B cell (primary cell): ENCODE results near the gene MAPK1. TPM values are rescaled to one million over a fixed set of nuclear protein-coding genes. Genes with fewer than 3 reads are reported as not detected.
"Not testable (repeated sequence)": the region's sequence is repeated elsewhere in the genome, so short reads cannot be mapped to it uniquely, and the experiment has no call there.

Experiments
- ATAC-seq: fragments of 200-7000 bp; cut with Tn5 transposase; one replicate; pipeline ENCODE4 v1.10.0; 2021; ENCODE audit warnings: low read depth, mild to moderate bottlenecking, moderate number of reproducible peaks, moderate library complexity
- CTCF ChIA-PET: fragments of 350-600 bp; sonication (Branson Sonifier 250); formaldehyde crosslinking; loops from one replicate; lab custom pipeline; 2021; ENCODE audit warnings: antibody characterized with exemption, inconsistent platforms; lab: Charles Lee
- POLR2A ChIA-PET: fragments of 350-600 bp; sonication (Branson Sonifier 250); formaldehyde crosslinking; loops from one replicate; lab custom pipeline; 2021; ENCODE audit warnings: antibody characterized with exemption; lab: Charles Lee
- DNase-seq: peaks from one replicate; pipeline ENCODE4 v3.0.0; 2013
- H2AFZ ChIP-seq: 2 replicates; pipeline ENCODE4 v1.6.1; 2012; ENCODE audit warnings: mild to moderate bottlenecking, low read depth, low read length; ENCODE audit not compliant: insufficient read depth, poor library complexity, severe bottlenecking
- H3K27ac ChIP-seq, 2 donors: 1 replicate in 1 of 2; 2 replicates in 1 of 2; pipeline ENCODE4 v1.5.1; 2012 to 2013; ENCODE audit warnings: low read length in 2 of 2, mild to moderate bottlenecking in 2 of 2, moderate library complexity in 1 of 2
- H3K27me3 ChIP-seq, 4 experiments: fragments of 200-600 bp in 1 of 4; sonication (generic) in 1 of 4; replicated peaks in 1 of 4; 1 replicate in 2 of 4; 2 replicates in 2 of 4; pipeline versions ENCODE4 v1.6.1 to v1.7.0; 2013 to 2016; ENCODE audit warnings: low read length in 3 of 4, mild to moderate bottlenecking in 2 of 4, mixed read lengths in 1 of 4, moderate library complexity in 1 of 4; ENCODE audit not compliant: insufficient read depth in 4 of 4, control insufficient read depth in 3 of 4; ENCODE audit errors: control extremely low read depth in 1 of 4
- H3K36me3 ChIP-seq, 2 experiments: replicated peaks in 1 of 2; 1 replicate in 1 of 2; 2 replicates in 1 of 2; pipeline versions ENCODE4 v1.6.1 to v1.7.1; 2013; ENCODE audit warnings: low read length in 1 of 2; ENCODE audit not compliant: insufficient read depth in 2 of 2, control insufficient read depth in 1 of 2; ENCODE audit errors: control extremely low read depth in 1 of 2, extremely low read depth in 1 of 2
- H3K4me1 ChIP-seq, 2 donors: fragments of 200-600 bp in 1 of 2; sonication (generic) in 1 of 2; 1 replicate in 1 of 2; 2 replicates in 1 of 2; pipeline versions ENCODE4 v1.5.1 to v1.6.1; 2013 to 2017; ENCODE audit warnings: low read length in 2 of 2; ENCODE audit not compliant: control insufficient read depth in 2 of 2, insufficient read depth in 2 of 2
- H3K4me2 ChIP-seq: replicated peaks from 2 replicates; pipeline ENCODE3; 2012; ENCODE audit warnings: mild to moderate bottlenecking, low read depth, low read length; ENCODE audit not compliant: poor library complexity, severe bottlenecking
- H3K4me3 ChIP-seq, 5 experiments: fragments of 200-600 bp in 1 of 5; sonication (generic) in 1 of 5; 1 replicate in 3 of 5; 2 replicates in 2 of 5; pipeline versions ENCODE4 v1.5.1 to v1.7.0; 2011 to 2016; ENCODE audit warnings: low read length in 4 of 5, mild to moderate bottlenecking in 4 of 5, low read depth in 2 of 5, control low read depth in 1 of 5, moderate library complexity in 1 of 5; ENCODE audit not compliant: insufficient read depth in 1 of 5; ENCODE audit errors: control extremely low read depth in 1 of 5, extremely low read depth in 1 of 5
- H3K79me2 ChIP-seq: fragments of 200-600 bp; sonication (generic); one replicate; pipeline ENCODE4 v1.6.0; 2016; ENCODE audit warnings: low read length; ENCODE audit not compliant: control insufficient read depth, insufficient read depth
- H3K9ac ChIP-seq: fragments of 200-600 bp; sonication (generic); 2 replicates; pipeline ENCODE4 v1.6.1; 2017; ENCODE audit warnings: mild to moderate bottlenecking, low read length, moderate library complexity
- H3K9me3 ChIP-seq, 3 donors: one replicate each; pipeline versions ENCODE4 v1.6.1 to v1.7.1; 2013; ENCODE audit warnings: low read length in 2 of 3; ENCODE audit not compliant: control insufficient read depth in 2 of 3, insufficient read depth in 1 of 3; ENCODE audit errors: control extremely low read depth in 1 of 3
- H4K20me1 ChIP-seq: 2 replicates; pipeline ENCODE4 v1.6.0; 2012; ENCODE audit warnings: mild to moderate bottlenecking, low read length; ENCODE audit not compliant: insufficient read depth, control insufficient read depth, poor library complexity, severe bottlenecking
- H3K27ac Mint-ChIP-seq: one replicate; pipeline ENCODE4 v1.8.0; 2021; ENCODE audit warnings: mixed read lengths
- H3K27me3 Mint-ChIP-seq: one replicate; pipeline ENCODE4 v1.8.0; 2021; ENCODE audit warnings: mixed read lengths
- H3K4me1 Mint-ChIP-seq: one replicate; pipeline ENCODE4 v1.8.0; 2021; ENCODE audit warnings: mixed read lengths
- H3K4me3 Mint-ChIP-seq: one replicate; pipeline ENCODE4 v1.8.0; 2021; ENCODE audit warnings: mixed read lengths
- H3K9me3 Mint-ChIP-seq: one replicate; pipeline ENCODE4 v1.8.0; 2022; ENCODE audit warnings: mixed read lengths; ENCODE audit not compliant: insufficient read depth
- CTCF ChIP-seq: fragments of 200-600 bp; IDR thresholded peaks from one replicate; pipeline ENCODE4 v1.8.0; 2022; ENCODE audit warnings: antibody characterized with exemption, mild to moderate bottlenecking
- EZH2 ChIP-seq: IDR thresholded peaks from 2 replicates; pipeline ENCODE4 v1.6.1; 2012; ENCODE audit warnings: borderline replicate concordance, low read depth, mild to moderate bottlenecking, moderate library complexity, low read length; ENCODE audit not compliant: insufficient read depth, poor library complexity, severe bottlenecking
- WGBS: methylation state at CpG from one replicate; pipeline ENCODE4 v1.1.5; 2013; ENCODE audit warnings: missing lambda C conversion rate; ENCODE audit not compliant: insufficient coverage; 5-methylcytosine and 5-hydroxymethylcytosine counted together
- intact Hi-C: fragments of 100-400 bp; cut with micrococcal nuclease; formaldehyde crosslinking; loops from one replicate; pipeline ENCODE4 v1.10.0; 2022
- polyA plus RNA-seq: library from polyadenylated mRNA; depleted of rRNA; stranded (reverse); fragments of >200 nt; gene quantifications from 2 replicates; pipeline ENCODE4 v1.2.3, GENCODE V29; 2012
- total RNA-seq, 2 donors: library from RNA; stranded (reverse); fragments of 120-200 nt in 1 of 2; gene quantifications; 1 replicate in 1 of 2; 2 replicates in 1 of 2; pipeline versions ENCODE4 v1.2.3 to v1.2.4, GENCODE V29; 2013 to 2022

The MAPK1 gene
- total and polyA plus RNA-seq, 2 donors (not counting 1 experiment from before 2014, with no cell fraction given): 24.0 to 155 TPM

- intact Hi-C loops: not testable (repeated sequence)
- POLR2A ChIA-PET: interaction anchor here (0.6 kb wide), 1 partner anchor 847 kb away, joined by 3 read pairs; no protein-coding TSS in a partner anchor
Observed at GRCh38 chr22:21805325-21805724, 62.1 kb downstream of the MAPK1 start.

GRCh38 chr22:21803811-21804249 lies 63.6 kb downstream of the MAPK1 start:
- WGBS: 90% methylated on average over 2 of the region's 6 CpGs
- Histone ChIP-seq H4K20me1 (peaks cover 43% of the 10 kb centered on the region), H3K9ac (no peak overlapping the region), H3K79me2 (peaks cover 59% of the 10 kb centered on the region), H3K27ac (no peak overlapping the region), H3K4me3 (no peak overlapping the region), H2AFZ (no peak overlapping the region), H3K4me1 (no peaks in the 10 kb centered on the region), H3K4me2 (no peak overlapping the region), H3K36me3 (peaks cover 22 to 76% of the 10 kb centered on the region in 2 experiments), H3K9me3 (no peaks in the 10 kb centered on the region), H3K27me3 (no peaks in the 10 kb centered on the region)
- TF ChIP-seq CTCF: no peak
- TF ChIP-seq EZH2: no peak
- no peak for ATAC-seq
- Mint-ChIP-seq H3K27me3 (no peaks in the 10 kb centered on the region), H3K4me3 (no peak overlapping the region), H3K4me1 (peaks cover 7% of the 10 kb centered on the region), H3K27ac (no peak overlapping the region), H3K9me3 (no peaks in the 10 kb centered on the region)
- ChIA-PET CTCF (no interaction called here), POLR2A (no interaction called here)
- DNase-seq: no peak
- intact Hi-C loops: no loop called here

More at GRCh38 chr22:21805325-21805724, 62.1 kb downstream of the MAPK1 start:
- H3K27me3 ChIP-seq, H3K9ac ChIP-seq, H3K9me3 Mint-ChIP-seq, H3K27me3 Mint-ChIP-seq, H3K4me2 ChIP-seq, H3K4me3 Mint-ChIP-seq, H2AFZ ChIP-seq, CTCF ChIA-PET, DNase-seq, ATAC-seq, H3K27ac Mint-ChIP-seq, H3K27ac ChIP-seq, H3K9me3 ChIP-seq, H3K4me3 ChIP-seq, H3K4me1 ChIP-seq: not testable (repeated sequence)
- 100% methylated on average over 4 of the region's 8 CpGs for WGBS
- H3K4me1 Mint-ChIP-seq: peaks cover 11% of the 10 kb centered on the region
- Histone ChIP-seq H3K36me3 (peaks cover 17 to 63% of the 10 kb centered on the region in 2 experiments), H4K20me1 (peaks cover 53% of the 10 kb centered on the region), H3K79me2 (peaks cover 67% of the 10 kb centered on the region)
